ENCODE results near the gene TRMT61B. TPM values are rescaled to one million over a fixed set of nuclear protein-coding genes. Genes with fewer than 3 reads are reported as not detected.

Gene TRMT61B
- total and polyA plus RNA-seq, 9 of the 15 experiments (the other 6 are each of a cell fraction or from before 2014, with no cell fraction given) = 13.2 to 28.3 (median 19.5) TPM

GRCh38 chr2:28870146-28870891, at the start of gene TRMT61B (continued):
- TF ChIP-seq AFF4 (CRISPR knock-in tag; IDR thresholded peaks at IDR 0.05) (0 out of 2 replicates have a peak, but pooled peaks have one; percentile 20), EP300 (IDR thresholded peaks at IDR 0.05; ENCODE audit: low read length) (0 out of 2 replicates have a peak, but pooled peaks have one; percentile 16), NCOR1 (IDR thresholded peaks at IDR 0.05) (peak; percentile 37; the same call in 1 of the 2 replicates), CXXC5 (CRISPR knock-in tag; IDR thresholded peaks at IDR 0.05) (peak; percentile 90), SFPQ (IDR thresholded peaks at IDR 0.05; ENCODE audit: low read depth, low read length) (no peak), RBM17 (IDR thresholded peaks at IDR 0.05; ENCODE audit: borderline replicate concordance, low read depth, low read length) (no peak), NELFE (IDR thresholded peaks at IDR 0.05; ENCODE audit: insufficient read depth, insufficient read length) (no peak), CREB1 (IDR thresholded peaks at IDR 0.05) (peak; percentile 100), CREB1 (CRISPR knock-in tag; IDR thresholded peaks at IDR 0.05) (peak; percentile 100), SRSF1 (IDR thresholded peaks at IDR 0.05; ENCODE audit: low read depth, low read length) (no peak), ZBTB2 (IDR thresholded peaks at IDR 0.05) (peak; percentile 84; the same call in 1 of the 2 replicates), CBFA2T2 (conservative IDR thresholded peaks at IDR 0.05) (no peak), ZNF316 (IDR thresholded peaks at IDR 0.05) (peak; percentile 20; the same call in 1 of the 2 replicates), SMAD4 (CRISPR knock-in tag; conservative IDR thresholded peaks at IDR 0.05) (peak; percentile 43; the same call in 1 of the 2 replicates), KDM5B (IDR thresholded peaks at IDR 0.05; ENCODE audit: insufficient replicate concordance, low read depth, low read length) (peak; percentile 91), MYC (IDR thresholded peaks at IDR 0.05; ENCODE audit: low read depth, low read length) (peak; percentile 99), MYC (CRISPR knock-in tag; IDR thresholded peaks at IDR 0.05; ENCODE audit: borderline replicate concordance, low read depth) (peak; percentile 72; the same call in 1 of the 2 replicates), LCOR (CRISPR knock-in tag; IDR thresholded peaks at IDR 0.05) (0 out of 2 replicates have a peak, but pooled peaks have one; percentile 23), ARHGAP35 (IDR thresholded peaks at IDR 0.05; ENCODE audit: partially characterized antibody) (no peak)
